OCI-LY3 (cell line): ENCODE data around the gene PAXIP1.

Experiments
- H2AFZ ChIP-seq: fragments of 200-600, 300-600 bp; shearing (Covaris generic); 2 replicates; pipeline ENCODE4 v1.6.0; 2014; ENCODE audit warnings: antibody characterized with exemption, low read depth, low read length
- H3K27ac ChIP-seq: fragments of 200-600, 300-600 bp; sonication (generic); 2 replicates; pipeline ENCODE4 v1.5.1; 2014; ENCODE audit warnings: mild to moderate bottlenecking, low read length, moderate library complexity, mixed read lengths
- H3K27me3 ChIP-seq: fragments of 200-600, 300-600 bp; sonication (generic); 2 replicates; pipeline ENCODE4 v1.6.1; 2014; ENCODE audit warnings: low read depth, low read length, mixed read lengths
- H3K36me3 ChIP-seq: fragments of 200-600, 300-600 bp; sonication (generic); replicated peaks from 2 replicates; pipeline ENCODE3; 2014; ENCODE audit warnings: low read depth, low read length, mixed read lengths
- H3K4me1 ChIP-seq: fragments of 300-600, 200-600 bp; sonication (generic); 2 replicates; pipeline ENCODE4 v1.6.1; 2014; ENCODE audit warnings: low read length, mixed read lengths
- H3K4me2 ChIP-seq: fragments of 200-600, 300-600 bp; sonication (generic); 2 replicates; pipeline ENCODE4 v1.6.1; 2014; ENCODE audit warnings: low read length, mixed read lengths
- H3K4me3 ChIP-seq: fragments of 300-600, 200-600 bp; sonication (generic); 2 replicates; pipeline ENCODE4 v1.5.1; 2014; ENCODE audit warnings: antibody characterized with exemption, mild to moderate bottlenecking, low read length, moderate library complexity
- H3K79me2 ChIP-seq: fragments of 300-600, 200-600 bp; shearing (Covaris generic); 2 replicates; pipeline ENCODE4 v1.6.1; 2014; ENCODE audit warnings: mild to moderate bottlenecking, low read length, mixed read lengths
- H3K9ac ChIP-seq: fragments of 300-600, 200-600 bp; shearing (Covaris generic); 2 replicates; pipeline ENCODE4 v1.6.0; 2014; ENCODE audit warnings: mild to moderate bottlenecking, low read length, moderate library complexity
- H3K9me3 ChIP-seq: fragments of 200-600, 300-600 bp; shearing (Covaris generic); 2 replicates; pipeline ENCODE4 v1.6.1; 2014; ENCODE audit warnings: low read length, mixed read lengths; ENCODE audit not compliant: insufficient read depth
- H4K20me1 ChIP-seq: fragments of 200-600, 300-600 bp; sonication (generic); 2 replicates; pipeline ENCODE4 v1.6.1; 2016; ENCODE audit warnings: low read length, mixed read lengths; ENCODE audit not compliant: insufficient read depth
- CTCF ChIP-seq: fragments of 200-600, 300-600 bp; sonication (generic); IDR thresholded peaks from 2 replicates; pipeline ENCODE4 v1.5.1; 2014; ENCODE audit warnings: antibody characterized with exemption, low read length, low read depth
- EZH2phosphoT487 ChIP-seq: fragments of 200-600 bp; shearing (Covaris generic); IDR thresholded peaks from 2 replicates; pipeline ENCODE4 v1.6.1; 2018; ENCODE audit warnings: antibody characterized with exemption, mixed run types, low read depth

Gene PAXIP1

GRCh38 chr7:154956427-154956826 is 46.5 kb downstream of the PAXIP1 start:
- Histone ChIP-seq H3K4me1 (no peaks in the 10 kb centered on the region), H4K20me1 (no peaks in the 10 kb centered on the region), H2AFZ (no peak overlapping the region), H3K9me3 (no peaks in the 10 kb centered on the region), H3K79me2 (no peaks in the 10 kb centered on the region), H3K36me3 (peaks cover 80% of the 10 kb centered on the region), H3K27me3 (no peaks in the 10 kb centered on the region), H3K27ac (no peak overlapping the region), H3K4me3 (no peak overlapping the region), H3K9ac (no peak overlapping the region), H3K4me2 (no peak overlapping the region)
- TF ChIP-seq EZH2phosphoT487 (no peak), CTCF (no peak)

DNA sequence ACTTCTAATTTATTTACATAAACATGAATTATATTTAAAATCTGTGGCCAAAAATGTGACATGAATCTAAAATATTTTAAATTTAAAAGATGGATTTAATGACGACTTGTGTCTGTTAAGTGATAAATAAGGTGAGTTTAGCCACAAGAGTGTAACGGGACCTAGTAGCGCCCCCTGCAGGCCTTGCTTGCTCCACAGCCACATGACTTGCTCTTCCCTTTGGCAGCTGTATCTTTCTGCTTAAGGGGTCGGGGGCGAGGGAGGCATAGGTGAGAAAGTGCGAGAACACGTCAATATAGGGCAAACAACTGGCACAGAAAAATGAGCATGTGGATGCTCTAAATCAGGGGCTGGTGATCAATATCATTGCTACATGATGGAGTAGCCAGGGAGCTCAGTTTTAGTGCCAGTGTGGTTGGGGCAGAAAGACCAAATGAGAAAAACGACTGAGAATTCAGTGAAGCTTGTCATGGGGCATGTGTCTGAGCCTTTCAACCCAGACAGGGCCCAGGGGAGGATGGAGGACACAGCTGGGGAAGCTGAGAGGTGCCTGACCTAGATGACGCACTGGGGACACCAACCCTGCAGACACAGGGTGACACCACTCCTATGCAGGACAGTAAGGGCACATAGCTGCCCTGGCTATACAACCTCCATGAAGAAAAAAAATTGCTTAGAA is 49.8 kb downstream of the PAXIP1 start:
- H3K79me2 ChIP-seq: no peaks in the 10 kb centered on the region
- no peak overlapping the region for H3K4me3 ChIP-seq
- no peaks in the 10 kb centered on the region for H3K27me3 ChIP-seq
- no peaks in the 10 kb centered on the region for H4K20me1 ChIP-seq
- no peaks in the 10 kb centered on the region for H3K9me3 ChIP-seq
- no peaks in the 10 kb centered on the region for H3K4me1 ChIP-seq
- no peak overlapping the region for H3K4me2 ChIP-seq
- H2AFZ ChIP-seq: no peak overlapping the region
- no peak for TF ChIP-seq EZH2phosphoT487
- TF ChIP-seq CTCF: peak; percentile 84
- no peak overlapping the region for H3K27ac ChIP-seq
- no peak overlapping the region for H3K9ac ChIP-seq
- H3K36me3 ChIP-seq: peaks cover 72% of the 10 kb centered on the region

- no peak overlapping the region for H3K27ac ChIP-seq
Measured at GRCh38 chr7:154950960-154951359, 52.0 kb downstream of the PAXIP1 start.

DNA sequence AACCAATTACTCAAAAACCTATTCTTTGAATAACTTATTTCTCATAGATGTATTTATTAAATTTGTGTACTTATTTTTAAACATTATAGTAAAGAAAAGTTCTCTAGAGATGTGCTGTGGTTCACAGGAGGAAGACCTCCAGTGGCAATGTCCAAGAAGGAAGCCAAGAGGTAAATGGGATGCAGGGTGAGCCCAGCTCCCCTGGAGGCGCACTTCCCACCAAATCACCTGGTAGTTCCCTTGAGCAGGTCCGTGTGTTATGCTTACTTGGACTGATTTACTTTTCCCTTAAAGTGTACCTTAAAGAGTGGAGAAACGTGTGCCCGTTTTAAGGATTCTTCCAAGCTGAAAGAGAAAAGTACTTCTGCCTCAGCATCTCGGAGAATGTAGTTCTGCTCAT is 55.3 kb downstream of the PAXIP1 start:
- no peak overlapping the region for H3K9ac ChIP-seq
- no peaks in the 10 kb centered on the region for H3K27me3 ChIP-seq
- H3K36me3 ChIP-seq: peaks cover 82% of the 10 kb centered on the region
- H3K79me2 ChIP-seq: no peaks in the 10 kb centered on the region
- no peaks in the 10 kb centered on the region for H3K9me3 ChIP-seq
- no peak overlapping the region for H2AFZ ChIP-seq
- H3K4me1 ChIP-seq: no peaks in the 10 kb centered on the region
- H3K4me3 ChIP-seq: no peak overlapping the region
- TF ChIP-seq EZH2phosphoT487 (no peak), CTCF (no peak)
- no peak overlapping the region for H3K4me2 ChIP-seq
- no peaks in the 10 kb centered on the region for H4K20me1 ChIP-seq
- no peak overlapping the region for H3K27ac ChIP-seq

More at GRCh38 chr7:154950960-154951359, 52.0 kb downstream of the PAXIP1 start:
- H3K36me3 ChIP-seq: peaks cover 74% of the 10 kb centered on the region
- TF ChIP-seq CTCF (no peak), EZH2phosphoT487 (no peak)
- no peak overlapping the region for H3K4me2 ChIP-seq
- no peaks in the 10 kb centered on the region for H3K4me1 ChIP-seq
- no peak overlapping the region for H2AFZ ChIP-seq
- H3K9ac ChIP-seq: no peak overlapping the region
- no peaks in the 10 kb centered on the region for H3K9me3 ChIP-seq
- no peak overlapping the region for H3K4me3 ChIP-seq
- no peaks in the 10 kb centered on the region for H3K27me3 ChIP-seq
- H3K79me2 ChIP-seq: no peaks in the 10 kb centered on the region
- no peaks in the 10 kb centered on the region for H4K20me1 ChIP-seq
